Smooth muscle cell of the coronary artery (primary cell): ENCODE measurements around the gene TBC1D3K. TPM values are rescaled to one million over a fixed set of nuclear protein-coding genes. Genes with fewer than 3 reads are reported as not detected.

Source experiments
- total RNA-seq: library from RNA; depleted of rRNA; stranded (reverse); fragments of >200 nt; gene quantifications from 2 replicates; pipeline ENCODE4 v1.2.3, GENCODE V29; 2014; ENCODE audit warnings: low replicate concordance

Gene TBC1D3K
- not detected in 2 replicates for total RNA-seq

GRCh38 chr17:37924115-37924514, at the start of gene TBC1D3K:
TBC1D3K (plus strand) TSS chr17:37924415; CDS start chr17:37926000, 1,585 bp downstream.

Other genes with a start within 250 kb of the TBC1D3K start
- gene HNF1B, start 179.4 kb upstream of the TBC1D3K start, total RNA-seq, result not detected in 2 replicates
- gene TBC1D3L, start 64.6 kb downstream of the TBC1D3K start, total RNA-seq, result 1.9 and 2.5 TPM in 2 replicates
- 0.12 TPM in 1 of 2 replicates, not detected in the other for gene TBC1D3D, start 79.6 kb downstream of the TBC1D3K start, total RNA-seq
- not detected in 2 replicates for gene TBC1D3C, start 144.2 kb downstream of the TBC1D3K start, total RNA-seq
- gene TBC1D3E, start 203.5 kb downstream of the TBC1D3K start, total RNA-seq, result not detected in 2 replicates